AG10803 (cell line): ENCODE results near the gene RRP1B.
"Not testable (repeated sequence)": the region's sequence is repeated elsewhere in the genome, so short reads cannot be mapped to it uniquely, and the experiment has no call there.

Experiments
- DNase-seq: peaks from one replicate; pipeline ENCODE4 v3.0.0; 2010; ENCODE audit warnings: low read depth
- H3K4me3 ChIP-seq: 2 replicates; pipeline ENCODE4 v1.5.1; 2011; ENCODE audit warnings: mild to moderate bottlenecking, low read length, control low read depth
- CTCF ChIP-seq: conservative IDR thresholded peaks from 2 replicates; pipeline ENCODE4 v1.5.1; 2011; ENCODE audit warnings: mild to moderate bottlenecking, low read length, control low read depth, inconsistent platforms

RRP1B gene

DNA sequence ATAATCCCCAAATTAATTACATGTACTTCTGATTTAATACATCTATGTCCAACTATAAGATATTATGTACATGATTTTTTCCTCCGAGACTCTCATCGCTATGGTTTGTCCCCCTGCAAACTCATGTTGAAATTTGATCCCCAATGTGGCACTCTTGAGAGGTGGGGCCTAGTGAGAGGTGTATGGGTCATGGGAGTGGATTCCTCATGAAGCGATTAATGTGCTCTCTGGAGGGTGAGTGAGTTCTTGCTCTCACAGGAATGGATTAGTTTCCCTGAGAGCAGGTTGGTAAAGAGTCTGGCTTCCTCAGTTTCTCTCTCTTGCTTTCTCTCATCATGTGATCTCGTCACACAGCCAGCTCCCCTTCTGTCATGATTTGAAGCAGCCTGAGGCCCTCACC, 16.2 kb upstream of the RRP1B start:
- TF ChIP-seq CTCF: no peak
- DNase-seq: no peak
- H3K4me3 ChIP-seq: no peak overlapping the region

GRCh38 chr21:43644071-43644470, 15.3 kb upstream of the RRP1B start:
- no peak for TF ChIP-seq CTCF
- DNase-seq: no peak

GRCh38 chr21:43644609-43645008, 14.8 kb upstream of the RRP1B start:
- DNase-seq: peak; percentile 56
- peak; percentile 14; the same call in 1 of the 2 replicates for TF ChIP-seq CTCF
- no peak overlapping the region for H3K4me3 ChIP-seq

More at GRCh38 chr21:43644071-43644470, 15.3 kb upstream of the RRP1B start:
- no peak overlapping the region for H3K4me3 ChIP-seq

GRCh38 chr21:43645136-43645891, 14.0 kb upstream of the RRP1B start:
- TF ChIP-seq CTCF: peak; percentile 84
- DNase-seq: peak; percentile 84
- H3K4me3 ChIP-seq: no peak overlapping the region

- no peak for TF ChIP-seq CTCF
- H3K4me3 ChIP-seq: no peak overlapping the region
- no peak for DNase-seq
These were observed 13.4 kb upstream of the RRP1B start for GRCh38 chr21:43645976-43646375.

GRCh38 chr21:43646550-43647260, 12.7 kb upstream of the RRP1B start:
- DNase-seq: peak; percentile 92
- TF ChIP-seq CTCF: peak; percentile 99
- no peak overlapping the region for H3K4me3 ChIP-seq

- DNase-seq: no peak
- H3K4me3 ChIP-seq: no peak overlapping the region
- no peak for TF ChIP-seq CTCF
These were observed 11.2 kb upstream of the RRP1B start for GRCh38 chr21:43648171-43648570.

GRCh38 chr21:43651926-43652325, 7.4 kb upstream of the RRP1B start:
- not testable (repeated sequence) for DNase-seq, H3K4me3 ChIP-seq
